Measurements from ENCODE around the gene TNFSF18. TPM values are rescaled to one million over a fixed set of nuclear protein-coding genes. Genes with fewer than 3 reads are reported as not detected.

The TNFSF18 gene
- total and polyA plus RNA-seq, 2 donors from 2014 or later = not detected

- Histone ChIP-seq H3K27ac (ENCODE audit: low read depth in 2 of 2, low read length in 2 of 2) (no peak overlapping the region), H3K27me3 (ENCODE audit: control insufficient read depth, insufficient read depth, low read length) (no peaks in the 10 kb centered on the region), H3K36me3 (ENCODE audit: control insufficient read depth in 2 of 3, insufficient read depth in 3 of 3, low read length in 3 of 3) (no peaks in the 10 kb centered on the region), H3K4me1 (ENCODE audit: control insufficient read depth in 2 of 3, insufficient read depth in 2 of 3, low read depth in 1 of 3, low read length in 3 of 3) (no peaks in the 10 kb centered on the region), H3K9ac (ENCODE audit: low read length in 3 of 3) (no peak overlapping the region), H3K4me3 (ENCODE audit: low read length in 3 of 3) (no peak overlapping the region), H3K9me3 (ENCODE audit: control insufficient read depth in 2 of 3, insufficient read depth in 1 of 3, low read length in 3 of 3) (peaks cover 0 to 2% (median 0%) of the 10 kb centered on the region in 3 donors)
- intact Hi-C loops (cut with DNase I) = no loop called here
- DNase-seq = peak in 1 of 5 donors; percentile 40
- FAIRE-seq = no peak
- no peak for TF ChIP-seq CTCF (IDR thresholded peaks at IDR 0.05; ENCODE audit: borderline replicate concordance, extremely low read depth, insufficient read depth)
These were observed 26.2 kb downstream of the TNFSF18 start for GRCh38 chr1:173024543-173024942.

- FAIRE-seq (no peak), DNase-seq (no peak)
- intact Hi-C loops (cut with DNase I) = no loop called here
- H3K27me3 ChIP-seq (ENCODE audit: control insufficient read depth, insufficient read depth, low read length) = no peaks in the 10 kb centered on the region
- no peak overlapping the region for H3K4me3 ChIP-seq (ENCODE audit: low read length in 3 of 3)
- H3K9ac ChIP-seq (ENCODE audit: low read length in 3 of 3) = no peak overlapping the region
- TF ChIP-seq CTCF (IDR thresholded peaks at IDR 0.05; ENCODE audit: borderline replicate concordance, extremely low read depth, insufficient read depth) = no peak
- H3K27ac ChIP-seq (ENCODE audit: low read depth in 2 of 2, low read length in 2 of 2) = no peak overlapping the region
- H3K4me1 ChIP-seq (ENCODE audit: control insufficient read depth in 2 of 3, insufficient read depth in 2 of 3, low read depth in 1 of 3, low read length in 3 of 3) = no peaks in the 10 kb centered on the region
- H3K36me3 ChIP-seq (ENCODE audit: control insufficient read depth in 2 of 3, insufficient read depth in 3 of 3, low read length in 3 of 3) = no peaks in the 10 kb centered on the region
- peaks cover 0 to 2% (median 0%) of the 10 kb centered on the region in 3 donors for H3K9me3 ChIP-seq (ENCODE audit: control insufficient read depth in 2 of 3, insufficient read depth in 1 of 3, low read length in 3 of 3)
These were observed 27.4 kb downstream of the TNFSF18 start for GRCh38 chr1:173023343-173023742.

- Histone ChIP-seq H3K4me1 (ENCODE audit: control insufficient read depth in 2 of 3, insufficient read depth in 2 of 3, low read depth in 1 of 3, low read length in 3 of 3) (no peaks in the 10 kb centered on the region), H3K9ac (ENCODE audit: low read length in 3 of 3) (no peak overlapping the region), H3K27ac (ENCODE audit: low read depth in 2 of 2, low read length in 2 of 2) (no peak overlapping the region), H3K36me3 (ENCODE audit: control insufficient read depth in 2 of 3, insufficient read depth in 3 of 3, low read length in 3 of 3) (no peaks in the 10 kb centered on the region), H3K4me3 (ENCODE audit: low read length in 3 of 3) (no peak overlapping the region), H3K27me3 (ENCODE audit: control insufficient read depth, insufficient read depth, low read length) (no peaks in the 10 kb centered on the region), H3K9me3 (ENCODE audit: control insufficient read depth in 2 of 3, insufficient read depth in 1 of 3, low read length in 3 of 3) (peaks cover 0 to 2% (median 0%) of the 10 kb centered on the region in 3 donors)
- intact Hi-C loops (cut with DNase I) = no loop called here
- no peak for DNase-seq
- no peak for TF ChIP-seq CTCF (IDR thresholded peaks at IDR 0.05; ENCODE audit: borderline replicate concordance, extremely low read depth, insufficient read depth)
- FAIRE-seq = no peak
These were observed 30.5 kb downstream of the TNFSF18 start for GRCh38 chr1:173020138-173020750.

- no peak overlapping the region for H3K4me3 ChIP-seq (ENCODE audit: low read length in 3 of 3)
- TF ChIP-seq CTCF (IDR thresholded peaks at IDR 0.05; ENCODE audit: borderline replicate concordance, extremely low read depth, insufficient read depth) = no peak
- no peaks in the 10 kb centered on the region for H3K36me3 ChIP-seq (ENCODE audit: control insufficient read depth in 2 of 3, insufficient read depth in 3 of 3, low read length in 3 of 3)
- H3K9me3 ChIP-seq (ENCODE audit: control insufficient read depth in 2 of 3, insufficient read depth in 1 of 3, low read length in 3 of 3) = no peaks in the 10 kb centered on the region
- intact Hi-C loops (cut with DNase I) = no loop called here
- DNase-seq (no peak), FAIRE-seq (no peak)
- no peaks in the 10 kb centered on the region for H3K4me1 ChIP-seq (ENCODE audit: control insufficient read depth in 2 of 3, insufficient read depth in 2 of 3, low read depth in 1 of 3, low read length in 3 of 3)
- H3K9ac ChIP-seq (ENCODE audit: low read length in 3 of 3) = no peak overlapping the region
- no peaks in the 10 kb centered on the region for H3K27me3 ChIP-seq (ENCODE audit: control insufficient read depth, insufficient read depth, low read length)
- H3K27ac ChIP-seq (ENCODE audit: low read depth in 2 of 2, low read length in 2 of 2) = no peak overlapping the region
These were observed 32.9 kb downstream of the TNFSF18 start for GRCh38 chr1:173017792-173018191.
